ENCODE data around the gene HDGFL2.

HDGFL2 gene

GRCh38 chr19:4428326-4428975, 43.6 kb upstream of the HDGFL2 start:
- no peak overlapping the region for H3K4me3 ChIP-seq (ENCODE audit: low read length)
- peaks cover 9% of the 10 kb centered on the region for H3K4me1 ChIP-seq (ENCODE audit: low read length)
- TF ChIP-seq EZH2 (optimal IDR thresholded peaks at IDR 0.05; ENCODE audit: low read depth, low read length) (no peak), CTCF (IDR thresholded peaks at IDR 0.05; ENCODE audit: low read length) (no peak), EZH2phosphoT487 (IDR thresholded peaks at IDR 0.05; ENCODE audit: low read length) (no peak)
- peaks cover 26% of the 10 kb centered on the region; the same call in 1 of the 2 replicates for H3K79me2 ChIP-seq (ENCODE audit: low read length)
- no peak overlapping the region for H2AFZ ChIP-seq (ENCODE audit: low read length)
- H4K20me1 ChIP-seq (ENCODE audit: insufficient read depth, low read length) = peaks cover 6% of the 10 kb centered on the region
- no peaks in the 10 kb centered on the region for H3K9me3 ChIP-seq (replicated peaks; ENCODE audit: insufficient read depth, low read length)
- no peak overlapping the region for H3K9ac ChIP-seq (ENCODE audit: low read length)
- H3K27me3 ChIP-seq (replicated peaks; ENCODE audit: insufficient read depth, low read length) = no peaks in the 10 kb centered on the region
- H3F3A ChIP-seq (ENCODE audit: insufficient read depth, low read length) = peaks cover 6% of the 10 kb centered on the region
- no peak overlapping the region for H3K27ac ChIP-seq (ENCODE audit: low read length)
- H3K4me2 ChIP-seq (ENCODE audit: low read depth, low read length) = no peak overlapping the region
- no peak for DNase-seq
- peaks cover 30% of the 10 kb centered on the region for H3K36me3 ChIP-seq (replicated peaks; ENCODE audit: insufficient read depth, low read length)
- no peaks in the 10 kb centered on the region for H3K9me2 ChIP-seq (replicated peaks; ENCODE audit: insufficient read depth, low read length)

- Histone ChIP-seq H3K9ac (ENCODE audit: low read length) (no peak overlapping the region), H3K4me3 (ENCODE audit: low read length) (no peak overlapping the region), H3K4me1 (ENCODE audit: low read length) (peaks cover 1% of the 10 kb centered on the region), H3F3A (ENCODE audit: insufficient read depth, low read length) (no peaks in the 10 kb centered on the region), H3K9me2 (replicated peaks; ENCODE audit: insufficient read depth, low read length) (no peaks in the 10 kb centered on the region), H3K27me3 (replicated peaks; ENCODE audit: insufficient read depth, low read length) (no peaks in the 10 kb centered on the region), H2AFZ (ENCODE audit: low read length) (no peak overlapping the region), H3K4me2 (ENCODE audit: low read depth, low read length) (no peak overlapping the region), H3K9me3 (replicated peaks; ENCODE audit: insufficient read depth, low read length) (no peaks in the 10 kb centered on the region), H3K36me3 (replicated peaks; ENCODE audit: insufficient read depth, low read length) (peaks cover 27% of the 10 kb centered on the region), H4K20me1 (ENCODE audit: insufficient read depth, low read length) (peaks cover under 1% of the 10 kb centered on the region; the same call in 1 of the 2 replicates), H3K27ac (ENCODE audit: low read length) (no peak overlapping the region), H3K79me2 (ENCODE audit: low read length) (peaks cover 21% of the 10 kb centered on the region; the same call in 1 of the 2 replicates)
- TF ChIP-seq CTCF (IDR thresholded peaks at IDR 0.05; ENCODE audit: low read length) = no peak
- TF ChIP-seq EZH2 (optimal IDR thresholded peaks at IDR 0.05; ENCODE audit: low read depth, low read length) = no peak
- TF ChIP-seq EZH2phosphoT487 (IDR thresholded peaks at IDR 0.05; ENCODE audit: low read length) = no peak
- no peak for DNase-seq
Measured at GRCh38 chr19:4429256-4429655, 42.8 kb upstream of the HDGFL2 start.

GRCh38 chr19:4429771-4430171, 42.3 kb upstream of the HDGFL2 start:
- peaks cover 23% of the 10 kb centered on the region; the same call in 1 of the 2 replicates for H3K79me2 ChIP-seq (ENCODE audit: low read length)
- H3K9ac ChIP-seq (ENCODE audit: low read length) = no peak overlapping the region
- H3K9me3 ChIP-seq (replicated peaks; ENCODE audit: insufficient read depth, low read length) = no peaks in the 10 kb centered on the region
- H3K4me3 ChIP-seq (ENCODE audit: low read length) = no peak overlapping the region
- H3K4me2 ChIP-seq (ENCODE audit: low read depth, low read length) = no peak overlapping the region
- H4K20me1 ChIP-seq (ENCODE audit: insufficient read depth, low read length) = no peaks in the 10 kb centered on the region; the same call in 1 of the 2 replicates
- H2AFZ ChIP-seq (ENCODE audit: low read length) = no peak overlapping the region
- no peaks in the 10 kb centered on the region for H3F3A ChIP-seq (ENCODE audit: insufficient read depth, low read length)
- no peak overlapping the region for H3K27ac ChIP-seq (ENCODE audit: low read length)
- H3K4me1 ChIP-seq (ENCODE audit: low read length) = no peaks in the 10 kb centered on the region
- no peaks in the 10 kb centered on the region for H3K27me3 ChIP-seq (replicated peaks; ENCODE audit: insufficient read depth, low read length)
- H3K9me2 ChIP-seq (replicated peaks; ENCODE audit: insufficient read depth, low read length) = no peaks in the 10 kb centered on the region
- peaks cover 29% of the 10 kb centered on the region for H3K36me3 ChIP-seq (replicated peaks; ENCODE audit: insufficient read depth, low read length)
- DNase-seq = no peak
- no peak for TF ChIP-seq EZH2 (optimal IDR thresholded peaks at IDR 0.05; ENCODE audit: low read depth, low read length)
- no peak for TF ChIP-seq EZH2phosphoT487 (IDR thresholded peaks at IDR 0.05; ENCODE audit: low read length)
- TF ChIP-seq CTCF (IDR thresholded peaks at IDR 0.05; ENCODE audit: low read length) = no peak
